HepG2 (cell line): ENCODE results near the gene INTS15. TPM values are rescaled to one million over a fixed set of nuclear protein-coding genes. Genes with fewer than 3 reads are reported as not detected.
A peak's percentile ranks its signal among the peaks of the same experiment; 100 is the strongest.

Source experiments
- AKAP8 ChIP-seq: sonication (generic); formaldehyde crosslinking; IDR thresholded peaks from 2 replicates; pipeline ENCODE4 v1.5.1; 2020; ENCODE audit warnings: mild to moderate bottlenecking, missing genetic modification reagents
- AKNA ChIP-seq: sonication (generic); formaldehyde crosslinking; IDR thresholded peaks from 2 replicates; pipeline ENCODE4 v1.4.0; 2020; ENCODE audit warnings: missing genetic modification reagents, borderline replicate concordance
- FIP1L1 ChIP-seq: fragments of 200-400 bp; formaldehyde crosslinking; IDR thresholded peaks from 2 replicates; pipeline ENCODE4 v1.6.1; 2018; ENCODE audit warnings: low read depth, mild to moderate bottlenecking, low read length, moderate library complexity, borderline replicate concordance; ENCODE audit not compliant: insufficient read depth
- GABPA ChIP-seq, 2 experiments: IDR thresholded peaks; 2 replicates each; pipeline ENCODE4 v1.6.1; 2011 to 2016; ENCODE audit warnings: low read depth in 2 of 2, low read length in 1 of 2, missing biosample characterization in 1 of 2, missing genetic modification characterization in 1 of 2
- JARID2 ChIP-seq: sonication (generic); formaldehyde crosslinking; IDR thresholded peaks from 2 replicates; pipeline ENCODE4 v1.8.1; 2023; ENCODE audit warnings: missing genetic modification reagents, inconsistent platforms; ENCODE audit not compliant: insufficient replicate concordance
- KDM1A ChIP-seq: IDR thresholded peaks from 2 replicates; pipeline ENCODE4 v1.6.1; 2016; ENCODE audit warnings: missing compliant biosample characterization
- KLF11 ChIP-seq: IDR thresholded peaks from 2 replicates; pipeline ENCODE4 v1.6.1; 2016; ENCODE audit warnings: missing compliant biosample characterization
- NFYB ChIP-seq: sonication (generic); formaldehyde crosslinking; IDR thresholded peaks from 2 replicates; pipeline ENCODE4 v1.4.0; 2020; ENCODE audit warnings: missing genetic modification reagents
- NR2C2 ChIP-seq: sonication (generic); formaldehyde crosslinking; IDR thresholded peaks from 2 replicates; pipeline ENCODE4 v1.4.0; 2020; ENCODE audit warnings: missing genetic modification reagents, mild to moderate bottlenecking, moderate library complexity, borderline replicate concordance
- TBL1XR1 ChIP-seq: fragments of 150-350 bp; IDR thresholded peaks from 2 replicates; pipeline ENCODE4 v1.6.1; 2014; ENCODE audit warnings: borderline replicate concordance, low read length; ENCODE audit not compliant: partially characterized antibody
- TBX2 ChIP-seq: sonication (generic); formaldehyde crosslinking; IDR thresholded peaks from 2 replicates; pipeline ENCODE4 v1.5.0; 2020; ENCODE audit warnings: missing genetic modification reagents, mild to moderate bottlenecking, borderline replicate concordance
- TEF ChIP-seq: sonication (generic); formaldehyde crosslinking; IDR thresholded peaks from 2 replicates; pipeline ENCODE4 v1.5.0; 2020; ENCODE audit warnings: missing genetic modification reagents
- ZBTB38 ChIP-seq: sonication (generic); formaldehyde crosslinking; IDR thresholded peaks from 2 replicates; pipeline ENCODE4 v1.5.1; 2020; ENCODE audit warnings: mild to moderate bottlenecking, missing genetic modification reagents
- ZFP91 ChIP-seq: sonication (generic); formaldehyde crosslinking; IDR thresholded peaks from 2 replicates; pipeline ENCODE4 v1.9.0; 2022; ENCODE audit warnings: missing genetic modification reagents, mild to moderate bottlenecking, borderline replicate concordance
- ZNF124 ChIP-seq: sonication (generic); formaldehyde crosslinking; IDR thresholded peaks from 2 replicates; pipeline ENCODE4 v1.4.0; 2020; ENCODE audit warnings: missing genetic modification reagents
- ZNF224 ChIP-seq: sonication (generic); formaldehyde crosslinking; IDR thresholded peaks from 2 replicates; pipeline ENCODE4 v1.5.0; 2020; ENCODE audit warnings: mild to moderate bottlenecking, missing genetic modification reagents
- ZNF432 ChIP-seq: sonication (generic); formaldehyde crosslinking; IDR thresholded peaks from 2 replicates; pipeline ENCODE4 v1.5.0; 2020; ENCODE audit warnings: missing genetic modification reagents, mild to moderate bottlenecking, borderline replicate concordance
- ZNF605 ChIP-seq: sonication (generic); formaldehyde crosslinking; IDR thresholded peaks from 2 replicates; pipeline ENCODE4 v1.8.0; 2022; ENCODE audit warnings: mild to moderate bottlenecking, missing genetic modification reagents
- ZNF614 ChIP-seq: IDR thresholded peaks from 2 replicates; pipeline ENCODE4 v1.6.1; 2018; ENCODE audit warnings: missing biosample characterization, missing genetic modification reagents, inconsistent platforms, borderline replicate concordance
- polyA plus RNA-seq, 8 experiments: library from polyadenylated mRNA; depleted of rRNA in 3 of 8; stranded (reverse) in 7 of 8; unstranded in 1 of 8; fragments of >200 nt; fragmentation: Illumina TruSeq in 4 of 8; extraction: Trizol in 4 of 8; gene quantifications; 2 replicates each; pipeline versions ENCODE4 v1.2.1 to v1.2.3, GENCODE V29; 2011 to 2016; ENCODE audit warnings: low read depth in 4 of 8, missing spikeins in 1 of 8, mixed read lengths in 1 of 8; ENCODE audit not compliant: insufficient read depth in 1 of 8
- total RNA-seq, 5 experiments: library from RNA; depleted of rRNA; stranded (reverse); fragments of >200 nt; fragmentation: Illumina TruSeq; extraction: Trizol; gene quantifications; 2 replicates each; pipeline ENCODE4 v1.2.3, GENCODE V29; 2016; ENCODE audit warnings: low read depth in 1 of 5
- TF ChIP-seq, protein P1 (sequence below): sonication (generic); formaldehyde crosslinking; IDR thresholded peaks from 2 replicates; pipeline ENCODE4 v1.5.0; 2020; ENCODE audit warnings: mild to moderate bottlenecking, missing genetic modification reagents, moderate library complexity

INTS15 gene
- total and polyA plus RNA-seq, 2 of the 13 experiments (the other 11 are each of a cell fraction or from before 2014, with no cell fraction given) = 16.3 to 25.7 TPM

DNA sequence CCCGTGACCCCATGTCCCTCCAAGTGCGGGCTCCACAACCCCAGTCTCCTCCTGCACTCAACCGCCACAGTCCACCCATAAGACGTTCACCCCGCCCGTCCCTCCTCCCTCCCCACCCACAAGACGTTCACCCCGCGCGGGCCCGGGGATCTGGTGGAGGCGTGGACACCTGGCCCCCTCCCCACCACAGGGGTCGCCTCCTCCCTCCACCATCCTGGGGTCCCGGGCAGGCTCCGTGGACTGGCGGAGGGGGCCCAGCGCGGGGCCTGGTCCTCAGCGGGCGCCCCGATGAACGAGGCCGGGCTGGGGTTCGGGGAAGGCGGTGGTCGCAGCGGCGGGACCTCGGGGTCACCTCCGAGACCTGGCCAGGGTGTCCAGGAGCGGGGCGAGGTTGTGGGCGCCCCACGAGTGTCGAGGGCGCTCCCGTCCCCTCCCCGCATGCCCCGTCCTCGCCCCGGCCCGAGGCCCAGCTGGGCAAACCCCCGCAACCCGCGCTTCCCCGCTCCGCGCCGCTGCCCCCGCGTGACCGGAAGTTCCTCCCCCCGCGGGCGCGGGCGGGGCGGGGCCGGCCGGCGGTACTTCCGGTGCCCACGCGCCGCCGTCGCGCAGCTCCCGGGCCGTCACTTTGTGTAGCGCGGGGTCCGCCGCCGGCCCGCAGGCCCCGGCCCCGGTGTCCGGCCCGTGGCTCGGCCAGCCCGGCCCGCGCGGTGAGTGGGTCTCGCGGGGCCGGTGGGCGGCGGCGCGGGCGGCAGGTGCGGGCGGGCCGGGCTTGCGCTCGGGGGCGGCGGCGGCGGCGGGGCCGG is 47.1 kb downstream of the INTS15 start, which contains the start of gene ZNF316 (continued):
- TF ChIP-seq ZFP91 (CRISPR knock-in tag) (peak; percentile 39; the same call in 1 of the 2 replicates), ZNF614 (CRISPR knock-in tag) (no peak), TEF (CRISPR knock-in tag) (no peak), NR2C2 (CRISPR knock-in tag) (0 out of 2 replicates have a peak, but pooled peaks have one; percentile 37), TBL1XR1 (no peak), ZNF605 (CRISPR knock-in tag) (no peak), ZBTB38 (CRISPR knock-in tag) (no peak), GABPA (IDR thresholded peaks at IDR 0.05; ENCODE audit: low read depth, low read length) (peak; percentile 97), GABPA (CRISPR knock-in tag; IDR thresholded peaks at IDR 0.05; ENCODE audit: low read depth) (peak; percentile 81), KDM1A (no peak), ZNF124 (CRISPR knock-in tag) (no peak), KLF11 (CRISPR knock-in tag) (no peak), ZNF224 (CRISPR knock-in tag) (no peak), TBX2 (CRISPR knock-in tag) (0 out of 2 replicates have a peak, but pooled peaks have one; percentile 19), AKAP8 (CRISPR knock-in tag) (0 out of 2 replicates have a peak, but pooled peaks have one; percentile 38), ZNF432 (CRISPR knock-in tag) (no peak), AKNA (no peak), JARID2 (CRISPR knock-in tag) (peak; percentile 49), FIP1L1 (no peak), NFYB (no peak)
- TF ChIP-seq, protein P1, sequence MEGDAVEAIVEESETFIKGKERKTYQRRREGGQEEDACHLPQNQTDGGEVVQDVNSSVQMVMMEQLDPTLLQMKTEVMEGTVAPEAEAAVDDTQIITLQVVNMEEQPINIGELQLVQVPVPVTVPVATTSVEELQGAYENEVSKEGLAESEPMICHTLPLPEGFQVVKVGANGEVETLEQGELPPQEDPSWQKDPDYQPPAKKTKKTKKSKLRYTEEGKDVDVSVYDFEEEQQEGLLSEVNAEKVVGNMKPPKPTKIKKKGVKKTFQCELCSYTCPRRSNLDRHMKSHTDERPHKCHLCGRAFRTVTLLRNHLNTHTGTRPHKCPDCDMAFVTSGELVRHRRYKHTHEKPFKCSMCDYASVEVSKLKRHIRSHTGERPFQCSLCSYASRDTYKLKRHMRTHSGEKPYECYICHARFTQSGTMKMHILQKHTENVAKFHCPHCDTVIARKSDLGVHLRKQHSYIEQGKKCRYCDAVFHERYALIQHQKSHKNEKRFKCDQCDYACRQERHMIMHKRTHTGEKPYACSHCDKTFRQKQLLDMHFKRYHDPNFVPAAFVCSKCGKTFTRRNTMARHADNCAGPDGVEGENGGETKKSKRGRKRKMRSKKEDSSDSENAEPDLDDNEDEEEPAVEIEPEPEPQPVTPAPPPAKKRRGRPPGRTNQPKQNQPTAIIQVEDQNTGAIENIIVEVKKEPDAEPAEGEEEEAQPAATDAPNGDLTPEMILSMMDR (CRISPR knock-in tag) = no peak
